A673 (cell line): ENCODE results near the gene SEMA6A. TPM values are rescaled to one million over a fixed set of nuclear protein-coding genes. Genes with fewer than 3 reads are reported as not detected.

Experiments
- BruUV-seq: library from RNA; stranded (reverse); fragments of 400-500 nt; replicated peaks from 2 replicates; lab custom pipeline; 2021; lab: Mats Ljungman, UMichigan
- CTCF ChIA-PET: fragments of 300-600 bp; sonication (Branson Sonifier 250); formaldehyde crosslinking; loops from one replicate; lab custom pipeline; 2022; ENCODE audit warnings: antibody characterized with exemption; lab: Charles Lee
- POLR2A ChIA-PET: fragments of 300-600 bp; sonication (Branson Sonifier 250); formaldehyde crosslinking; loops from one replicate; lab custom pipeline; 2022; ENCODE audit warnings: antibody characterized with exemption; ENCODE audit not compliant: low non-redundant PET; lab: Charles Lee
- DNase-seq: peaks from one replicate; pipeline ENCODE4 v3.0.0-alpha.2; 2015; ENCODE audit warnings: low spot score
- H3K27ac ChIP-seq: fragments of 200-600 bp; sonication (generic); 2 replicates; pipeline ENCODE4 v1.5.1; 2016; ENCODE audit warnings: mixed run types, low read depth, mild to moderate bottlenecking, mixed read lengths, antibody characterized with exemption, low read length; ENCODE audit not compliant: poor library complexity, severe bottlenecking
- H3K27me3 ChIP-seq: fragments of 200-600 bp; sonication (generic); replicated peaks from 2 replicates; pipeline ENCODE4 v1.6.1; 2017; ENCODE audit warnings: mixed run types, low read depth, mild to moderate bottlenecking, mixed read lengths, antibody characterized with exemption, low read length; ENCODE audit not compliant: insufficient read depth, poor library complexity
- H3K36me3 ChIP-seq: fragments of 200-600 bp; sonication (generic); 2 replicates; pipeline ENCODE4 v1.6.1; 2016; ENCODE audit warnings: mixed run types, mild to moderate bottlenecking, mixed read lengths, antibody characterized with exemption, low read length; ENCODE audit not compliant: insufficient read depth, poor library complexity, severe bottlenecking
- H3K4me1 ChIP-seq: fragments of 200-600 bp; sonication (generic); 2 replicates; pipeline ENCODE4 v1.6.1; 2017; ENCODE audit warnings: mixed run types, mild to moderate bottlenecking, mixed read lengths, antibody characterized with exemption, low read length; ENCODE audit not compliant: insufficient read depth, poor library complexity, severe bottlenecking
- H3K4me3 ChIP-seq: fragments of 200-600 bp; sonication (generic); 2 replicates; pipeline ENCODE4 v1.5.1; 2016; ENCODE audit warnings: low read depth, mixed run types, mild to moderate bottlenecking, mixed read lengths, low read length; ENCODE audit not compliant: poor library complexity, severe bottlenecking
- H3K9me3 ChIP-seq: fragments of 200-600 bp; sonication (generic); 2 replicates; pipeline ENCODE4 v1.6.1; 2016; ENCODE audit warnings: mixed run types, low read depth, mild to moderate bottlenecking, mixed read lengths, antibody characterized with exemption, low read length; ENCODE audit not compliant: poor library complexity, severe bottlenecking
- EZH2 ChIP-seq: fragments of 200-600 bp; sonication (generic); IDR thresholded peaks from 2 replicates; pipeline ENCODE4 v1.6.1; 2017; ENCODE audit warnings: borderline replicate concordance, low read depth, mild to moderate bottlenecking, mixed read lengths, antibody characterized with exemption, low read length; ENCODE audit not compliant: poor library complexity, severe bottlenecking
- intact Hi-C: fragments of 100-400 bp; cut with micrococcal nuclease; formaldehyde crosslinking; loops from one replicate; pipeline ENCODE4 v1.10.0; 2022; ENCODE audit not compliant: unreplicated experiment
- total RNA-seq: library from RNA; stranded (reverse); gene quantifications from 2 replicates; pipeline ENCODE4 v1.2.3, GENCODE V29; 2021
- TF ChIP-seq, protein P1 (sequence below): fragments of 300-800, 200-600 bp; sonication (generic); conservative IDR thresholded peaks from 2 replicates; pipeline ENCODE4 v1.5.1; 2017; ENCODE audit warnings: low read depth, mild to moderate bottlenecking, antibody characterized with exemption, low read length, moderate library complexity, mixed read lengths

Gene SEMA6A
- total RNA-seq, 1 experiment from 2014 or later, result 10.6 TPM

DNA sequence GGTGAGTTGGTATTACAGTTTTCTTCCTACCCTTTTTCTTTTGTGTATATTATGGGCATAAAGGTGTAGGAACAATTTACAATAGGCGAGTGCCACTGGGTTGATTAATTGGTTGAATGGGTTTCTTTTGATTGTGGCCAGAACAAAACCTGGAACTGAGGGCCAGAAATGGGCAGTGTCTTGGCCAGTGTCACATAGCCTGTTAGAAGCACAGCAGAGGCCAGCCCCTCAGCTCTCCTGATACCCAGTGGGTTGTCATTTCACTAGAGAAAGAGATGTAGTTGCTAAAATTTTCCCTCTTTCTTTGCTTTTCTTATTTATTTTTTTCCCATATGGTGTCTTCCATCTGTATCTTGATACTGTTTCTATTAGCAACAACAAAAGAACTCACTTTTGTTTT is 38.8 kb upstream of the SEMA6A start:
- CTCF ChIA-PET, result no interaction called here

DNA sequence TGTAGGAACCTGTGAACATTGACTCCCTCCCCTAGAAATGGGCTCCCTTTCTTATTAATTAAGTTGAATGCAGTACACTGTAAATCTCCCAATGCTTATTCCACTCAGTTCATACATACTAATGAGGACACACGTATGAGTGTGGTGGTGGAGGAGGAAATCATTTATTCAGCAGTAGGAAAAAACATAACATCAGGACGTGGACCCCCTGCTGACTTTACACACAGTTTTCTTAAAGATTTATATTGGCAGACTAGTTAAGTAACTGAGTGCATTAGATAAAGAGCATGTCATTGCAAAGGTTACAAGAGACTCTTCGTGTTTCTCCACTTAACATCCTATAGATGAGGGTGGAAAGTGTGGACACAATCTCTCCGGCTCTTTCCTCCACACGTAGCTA is 37.8 kb upstream of the SEMA6A start:
- no peaks in the 10 kb centered on the region for H3K27me3 ChIP-seq
- peaks cover 17% of the 10 kb centered on the region for H3K4me1 ChIP-seq
- no peaks in the 10 kb centered on the region for H3K9me3 ChIP-seq
- POLR2A ChIA-PET, result no interaction called here
- H3K36me3 ChIP-seq, result no peaks in the 10 kb centered on the region
- no peak overlapping the region for H3K27ac ChIP-seq
- intact Hi-C loops, result no loop called here
- CTCF ChIA-PET, result no interaction called here
- BruUV-seq, result no TSS peak
- H3K4me3 ChIP-seq, result no peak overlapping the region
- peak; percentile 60 for DNase-seq
- TF ChIP-seq EZH2, result no peak
- TF ChIP-seq, protein P1, sequence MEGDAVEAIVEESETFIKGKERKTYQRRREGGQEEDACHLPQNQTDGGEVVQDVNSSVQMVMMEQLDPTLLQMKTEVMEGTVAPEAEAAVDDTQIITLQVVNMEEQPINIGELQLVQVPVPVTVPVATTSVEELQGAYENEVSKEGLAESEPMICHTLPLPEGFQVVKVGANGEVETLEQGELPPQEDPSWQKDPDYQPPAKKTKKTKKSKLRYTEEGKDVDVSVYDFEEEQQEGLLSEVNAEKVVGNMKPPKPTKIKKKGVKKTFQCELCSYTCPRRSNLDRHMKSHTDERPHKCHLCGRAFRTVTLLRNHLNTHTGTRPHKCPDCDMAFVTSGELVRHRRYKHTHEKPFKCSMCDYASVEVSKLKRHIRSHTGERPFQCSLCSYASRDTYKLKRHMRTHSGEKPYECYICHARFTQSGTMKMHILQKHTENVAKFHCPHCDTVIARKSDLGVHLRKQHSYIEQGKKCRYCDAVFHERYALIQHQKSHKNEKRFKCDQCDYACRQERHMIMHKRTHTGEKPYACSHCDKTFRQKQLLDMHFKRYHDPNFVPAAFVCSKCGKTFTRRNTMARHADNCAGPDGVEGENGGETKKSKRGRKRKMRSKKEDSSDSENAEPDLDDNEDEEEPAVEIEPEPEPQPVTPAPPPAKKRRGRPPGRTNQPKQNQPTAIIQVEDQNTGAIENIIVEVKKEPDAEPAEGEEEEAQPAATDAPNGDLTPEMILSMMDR, result no peak

More for the DNA sequence above, 38.8 kb upstream of the SEMA6A start:
- no peak overlapping the region for H3K27ac ChIP-seq
- TF ChIP-seq, protein P1, result no peak
- TF ChIP-seq EZH2, result no peak
- no peak for DNase-seq
- no TSS peak for BruUV-seq
- no peaks in the 10 kb centered on the region for H3K36me3 ChIP-seq
- intact Hi-C loops, result no loop called here
- no peak overlapping the region for H3K4me3 ChIP-seq
- no peaks in the 10 kb centered on the region for H3K9me3 ChIP-seq
- H3K4me1 ChIP-seq, result peaks cover 17% of the 10 kb centered on the region
- H3K27me3 ChIP-seq, result no peaks in the 10 kb centered on the region
- POLR2A ChIA-PET, result no interaction called here

DNA sequence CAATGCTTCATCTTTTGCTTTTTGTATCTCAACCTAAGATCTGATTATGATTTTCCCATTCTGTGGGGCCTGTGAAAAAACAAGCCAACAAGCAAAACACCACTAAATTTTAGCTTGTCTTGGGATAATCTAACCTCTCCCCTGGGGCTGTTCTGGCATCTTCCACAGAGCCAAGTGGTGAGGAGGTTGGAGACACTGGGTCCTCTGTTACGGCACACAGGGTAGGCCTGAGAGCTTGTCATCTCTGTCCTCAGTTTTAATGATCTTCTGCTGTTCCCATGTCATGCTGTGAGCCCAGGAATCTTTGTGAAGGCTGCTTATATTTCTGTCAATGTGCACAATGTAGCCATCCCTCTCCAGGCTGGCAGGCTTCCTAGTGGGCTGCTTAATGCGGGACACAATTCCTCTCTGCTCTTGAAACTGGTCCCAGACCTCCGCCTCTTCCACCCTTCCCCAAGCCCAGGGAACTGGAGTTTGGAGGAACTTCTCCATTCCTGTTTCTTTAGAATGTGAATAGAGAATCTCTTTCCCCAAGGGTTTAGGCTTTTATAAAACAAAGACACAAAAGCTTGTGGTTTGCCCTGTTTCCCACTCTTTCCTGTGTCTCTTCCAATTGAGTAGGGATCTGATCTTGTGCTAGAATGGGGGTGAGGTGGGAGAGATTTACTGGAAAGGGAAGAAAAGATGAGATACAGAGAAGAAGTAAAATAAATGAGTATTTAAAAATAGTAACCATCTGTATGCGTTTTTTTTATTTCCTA is 30.9 kb upstream of the SEMA6A start:
- H3K36me3 ChIP-seq, result no peaks in the 10 kb centered on the region
- ChIA-PET POLR2A (no interaction called here), CTCF (no interaction called here)
- DNase-seq, result peak; percentile 58
- no peak overlapping the region for H3K4me3 ChIP-seq
- TF ChIP-seq, protein P1, result no peak
- no peak for TF ChIP-seq EZH2
- no peaks in the 10 kb centered on the region for H3K9me3 ChIP-seq
- BruUV-seq, result no TSS peak
- H3K4me1 ChIP-seq, result peaks cover 12% of the 10 kb centered on the region
- intact Hi-C loops, result no loop called here
- H3K27ac ChIP-seq, result no peak overlapping the region
- H3K27me3 ChIP-seq, result no peaks in the 10 kb centered on the region
